ENCODE data around the gene UTP18.

- no peak for TF ChIP-seq CTCF (conservative IDR thresholded peaks at IDR 0.05; ENCODE audit: low read length)
- no peak for TF ChIP-seq EZH2phosphoT487 (IDR thresholded peaks at IDR 0.05; ENCODE audit: borderline replicate concordance)
Observed at GRCh38 chr17:51342257-51342656, 81.9 kb downstream of the UTP18 start.
